HG03575 (cell line): Measurements from ENCODE around the gene TERT.
"Not testable (repeated sequence)": the region's sequence is repeated elsewhere in the genome, so short reads cannot be mapped to it uniquely, and the experiment has no call there.

Experiments
- ATAC-seq: cut with Tn5 transposase; IDR thresholded peaks from one replicate; pipeline ENCODE4 v1.9.1; 2021; ENCODE audit not compliant: unreplicated experiment, insufficient number of reproducible peaks, low FRiP score; ENCODE audit errors: extremely low read depth

The TERT gene

DNA sequence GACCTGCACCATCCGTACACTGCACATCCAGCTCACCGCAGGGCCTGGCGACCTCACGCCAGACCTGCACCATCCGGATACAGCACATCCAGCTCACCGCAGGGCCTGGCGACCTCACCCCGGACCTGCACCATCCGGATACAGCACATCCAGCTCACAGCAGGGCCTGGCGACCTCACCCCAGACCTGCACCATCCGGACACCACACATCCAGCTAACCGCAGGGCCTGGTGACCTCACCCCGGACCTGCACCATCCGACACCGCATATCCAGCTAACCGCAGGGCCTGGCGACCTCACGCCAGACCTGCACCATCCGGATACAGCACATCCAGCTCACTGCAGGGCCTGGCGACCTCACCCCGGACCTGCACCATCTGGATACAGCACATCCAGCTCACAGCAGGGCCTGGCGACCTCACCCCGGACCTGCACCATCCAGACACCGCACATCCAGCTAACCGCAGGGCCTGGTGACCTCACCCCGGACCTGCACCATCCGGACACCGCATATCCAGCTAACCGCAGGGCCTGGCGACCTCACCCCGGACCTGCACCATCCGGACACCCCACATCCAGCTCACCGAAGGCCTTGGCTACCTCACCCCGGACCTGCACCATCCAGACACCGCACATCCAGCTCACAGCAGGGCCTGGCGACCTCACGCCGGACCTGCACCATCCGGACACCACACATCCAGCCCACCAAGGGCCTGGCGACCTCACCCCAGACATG is 11.7 kb downstream of the TERT start:
- ATAC-seq = not testable (repeated sequence)

DNA sequence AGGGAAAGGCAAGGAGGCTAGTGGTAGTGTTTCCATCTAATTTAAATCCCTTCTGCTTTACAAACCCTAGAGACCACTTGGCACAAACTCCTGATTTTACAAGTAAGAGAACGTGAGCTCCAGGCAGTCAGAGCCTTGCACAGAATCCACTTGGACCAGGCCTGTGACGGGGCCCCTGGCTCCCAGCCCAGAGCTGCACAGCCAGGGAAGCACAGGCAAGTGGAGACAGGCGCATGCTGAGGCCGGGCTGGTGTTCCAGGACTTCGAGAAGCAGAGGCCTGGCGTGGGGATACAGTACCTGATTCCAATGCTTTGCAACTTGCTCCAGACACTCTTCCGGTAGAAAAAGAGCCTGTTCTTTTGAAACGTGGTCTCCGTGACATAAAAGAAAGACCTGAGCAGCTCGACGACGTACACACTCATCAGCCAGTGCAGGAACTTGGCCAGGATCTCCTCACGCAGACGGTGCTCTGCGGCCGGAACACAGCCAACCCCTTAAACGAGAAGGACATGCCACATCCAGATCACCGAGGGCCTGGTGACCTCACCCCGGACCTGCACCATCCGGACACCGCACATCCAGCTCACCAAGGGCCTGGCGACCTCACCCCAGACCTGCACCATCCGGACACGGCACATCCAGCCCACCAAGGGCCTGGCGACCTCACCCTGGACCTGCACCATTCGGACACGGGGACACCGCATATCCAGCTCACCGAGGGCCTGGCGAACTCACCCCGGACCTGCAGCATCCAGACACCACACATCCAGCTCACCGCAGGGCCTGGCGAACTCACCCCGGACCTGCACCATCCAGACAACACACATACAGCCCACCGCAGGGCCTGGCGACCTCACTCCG is 12.5 kb downstream of the TERT start:
- no peak for ATAC-seq

DNA sequence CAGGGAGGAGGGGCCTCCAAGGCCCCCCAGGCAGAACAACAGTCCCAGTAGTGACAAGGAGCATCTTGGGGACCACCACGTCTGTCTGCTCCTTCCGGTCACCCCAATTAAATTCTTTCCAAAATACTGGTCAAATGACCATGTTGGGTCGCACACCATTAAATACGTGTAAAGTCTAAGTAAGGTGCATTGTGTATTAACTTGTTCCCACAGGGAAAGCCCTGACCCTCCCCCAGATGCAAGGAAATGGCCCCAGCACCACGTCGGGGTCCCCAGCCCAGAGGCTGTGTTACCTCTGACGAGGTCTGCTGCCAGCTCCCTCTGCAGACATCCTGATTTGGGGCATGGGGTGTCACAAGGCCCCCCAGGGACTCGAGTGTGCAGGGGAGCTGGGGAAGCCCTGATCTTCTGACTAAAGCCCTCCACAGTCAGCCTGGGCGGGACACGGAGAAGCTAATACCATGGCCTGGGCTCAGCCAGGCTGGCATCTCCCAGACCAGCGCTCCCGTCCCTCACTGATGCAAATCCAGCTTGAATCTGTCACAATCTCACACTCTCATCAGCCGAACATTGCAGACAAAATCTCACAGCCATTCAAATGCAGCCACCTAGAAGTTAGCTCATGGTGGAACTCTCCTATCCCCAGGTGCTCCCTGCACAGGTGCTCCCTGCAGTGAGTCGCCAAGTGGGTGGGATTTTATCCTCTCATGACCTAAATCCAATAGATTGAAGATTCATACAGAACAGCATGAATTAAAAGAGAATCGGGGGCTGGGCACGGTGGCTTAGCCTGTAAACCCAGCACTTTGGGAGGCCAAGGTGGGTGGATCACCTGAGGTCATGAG is 13.6 kb downstream of the TERT start:
- ATAC-seq = no peak

DNA sequence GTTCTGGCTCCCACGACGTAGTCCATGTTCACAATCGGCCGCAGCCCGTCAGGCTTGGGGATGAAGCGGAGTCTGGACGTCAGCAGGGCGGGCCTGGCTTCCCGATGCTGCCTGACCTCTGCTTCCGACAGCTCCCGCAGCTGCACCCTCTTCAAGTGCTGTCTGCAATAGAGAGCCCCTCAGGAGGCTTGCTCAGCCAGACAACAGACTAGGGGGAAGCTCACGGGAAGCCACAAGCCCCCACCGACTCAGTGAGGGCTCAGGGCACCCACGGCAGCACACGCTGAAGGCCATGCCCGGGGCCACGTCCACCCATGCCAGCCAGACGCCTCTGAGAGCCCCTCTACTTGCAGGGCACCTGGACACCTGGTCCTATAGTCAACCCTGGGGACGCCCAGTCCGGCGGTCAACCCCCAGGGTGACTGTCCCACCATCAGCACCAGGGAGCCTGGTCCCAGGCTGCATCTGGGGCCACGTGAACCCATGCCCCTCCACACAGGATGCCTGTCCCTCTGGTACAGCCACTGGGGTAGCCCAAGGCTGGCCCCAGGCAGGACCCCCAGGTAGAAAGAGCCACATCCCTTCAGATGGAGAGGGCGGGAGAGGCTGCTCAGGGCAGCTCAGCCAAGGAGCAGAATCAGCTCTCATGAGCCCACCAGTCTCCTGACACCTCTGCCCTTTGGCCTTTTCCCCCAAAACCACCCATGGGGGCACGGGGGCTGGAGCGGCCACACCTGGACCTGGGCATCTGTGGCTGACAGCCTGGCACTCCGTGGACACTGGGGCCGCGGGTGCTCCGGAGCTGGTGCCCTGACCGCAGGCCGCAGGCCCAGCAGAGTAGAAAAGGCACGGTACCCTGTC is 14.5 kb downstream of the TERT start:
- no peak for ATAC-seq

DNA sequence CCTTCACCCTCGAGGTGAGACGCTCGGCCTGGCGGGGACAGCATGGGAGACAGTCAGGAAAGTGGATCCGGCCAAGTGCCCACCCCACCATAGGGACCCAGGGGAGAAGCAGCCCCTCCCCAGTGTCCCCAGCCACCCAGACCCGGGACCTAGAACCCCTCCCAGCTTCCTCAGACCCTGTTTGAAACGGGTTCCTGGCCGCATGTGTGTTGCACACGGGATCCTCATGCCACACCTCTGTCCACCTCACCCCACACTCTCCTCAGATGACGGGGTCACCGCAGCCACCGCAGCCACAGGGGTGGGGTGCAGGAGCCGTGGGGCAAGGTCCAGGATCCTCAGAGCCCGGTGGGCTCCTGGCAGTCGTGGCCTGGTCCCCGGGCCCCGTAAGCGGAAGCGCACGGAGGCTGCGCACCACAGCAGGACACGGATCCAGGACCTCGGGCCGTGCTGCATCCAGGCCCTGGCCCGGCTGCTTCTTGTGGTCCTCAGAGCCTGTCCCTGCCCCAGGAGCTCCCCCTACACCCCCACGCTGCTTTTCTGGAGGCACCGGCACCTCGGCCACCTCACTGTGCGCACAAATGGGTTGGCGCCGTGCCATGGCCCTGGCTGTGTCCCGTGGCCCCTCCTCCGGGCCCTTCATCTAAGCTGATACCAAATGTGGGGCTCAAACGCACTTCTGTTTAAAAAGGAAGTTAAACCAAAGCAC is 15.3 kb downstream of the TERT start:
- ATAC-seq = no peak

DNA sequence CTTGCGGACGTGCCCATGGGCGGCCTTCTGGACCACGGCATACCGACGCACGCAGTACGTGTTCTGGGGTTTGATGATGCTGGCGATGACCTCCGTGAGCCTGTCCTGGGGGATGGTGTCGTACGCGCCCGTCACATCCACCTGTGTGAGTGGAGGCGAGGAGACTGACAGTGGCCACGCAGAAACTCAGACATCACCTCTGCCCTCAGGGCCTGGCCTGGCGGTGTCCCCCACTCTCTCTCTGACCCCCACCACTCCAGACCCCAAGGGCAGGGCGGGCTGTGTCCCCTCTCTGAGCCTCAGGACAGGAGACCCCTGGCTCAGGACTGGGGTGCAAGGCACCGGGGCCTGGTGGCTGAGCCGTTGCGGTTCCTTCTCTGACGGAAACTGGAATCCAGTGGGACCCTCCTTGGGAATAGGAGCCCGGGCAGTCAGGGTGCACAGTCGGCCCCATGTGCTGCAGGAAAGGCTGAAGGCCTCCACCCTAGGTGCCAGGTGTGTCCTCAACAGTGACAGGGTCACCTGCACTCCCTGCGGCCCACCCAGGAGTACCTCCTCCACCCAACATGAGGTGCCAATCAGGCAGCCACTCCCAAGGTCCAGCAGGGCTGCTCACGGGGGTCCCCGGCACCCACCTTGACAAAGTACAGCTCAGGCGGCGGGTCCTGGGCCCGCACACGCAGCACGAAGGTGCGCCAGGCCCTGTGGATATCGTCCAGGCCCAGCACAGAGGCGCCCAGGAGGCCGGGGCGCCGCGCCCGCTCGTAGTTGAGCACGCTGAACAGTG is 16.0 kb downstream of the TERT start:
- no peak for ATAC-seq

DNA sequence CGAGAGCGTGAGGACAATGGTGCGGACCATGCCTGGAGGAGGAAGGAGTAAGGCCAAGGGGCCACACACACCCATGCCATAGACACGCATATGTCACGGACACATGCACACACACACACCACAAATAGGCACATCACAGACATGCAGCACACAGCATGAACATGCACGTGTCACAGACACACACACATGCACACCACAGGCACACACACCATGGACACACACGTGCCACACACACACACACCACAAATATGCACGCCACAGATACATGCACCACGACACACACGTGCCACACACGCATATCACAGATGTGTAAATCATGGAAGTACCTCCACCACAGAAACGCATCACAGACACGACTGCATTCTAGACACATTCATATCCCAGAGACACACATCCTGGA is 16.7 kb downstream of the TERT start:
- ATAC-seq = no peak

DNA sequence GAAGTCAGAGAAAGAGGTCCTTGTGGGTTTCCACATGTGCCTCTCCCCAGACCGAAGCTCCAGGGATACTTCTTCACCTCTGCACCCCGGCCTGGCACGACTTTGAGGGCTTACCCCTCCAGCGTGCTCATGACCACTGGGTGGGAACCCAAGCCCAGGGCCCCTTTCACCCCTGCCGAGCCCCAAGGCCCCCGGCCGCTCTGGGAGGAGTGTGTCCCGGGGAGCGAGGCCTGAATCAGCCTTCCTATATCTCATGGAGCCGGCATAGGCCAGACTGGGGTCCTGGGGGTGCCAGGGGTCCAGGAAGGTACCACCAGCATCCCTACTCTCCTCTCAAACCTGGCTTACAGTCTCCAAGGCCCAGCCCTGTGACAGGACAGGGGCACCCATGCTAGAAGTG is 17.1 kb downstream of the TERT start:
- ATAC-seq = no peak

DNA sequence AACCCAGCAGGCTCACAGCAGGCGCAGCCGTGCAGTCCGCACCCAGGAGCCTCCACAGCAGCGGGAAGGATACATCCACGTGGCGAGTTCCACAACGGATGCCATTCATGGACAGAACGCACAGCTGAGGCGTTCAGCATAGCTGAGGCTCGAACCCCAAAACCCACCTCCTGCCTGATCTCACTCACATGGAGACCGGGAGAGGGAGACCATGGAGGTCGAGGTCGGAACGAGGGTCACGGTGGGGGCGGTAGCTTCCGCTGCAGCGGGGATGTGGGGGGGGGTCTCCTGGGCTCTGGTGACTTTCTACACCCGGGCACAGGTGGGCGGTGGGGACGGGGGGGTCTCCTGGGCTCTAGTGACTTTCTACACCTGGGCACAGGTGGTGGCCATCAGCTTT is 17.5 kb downstream of the TERT start:
- no peak for ATAC-seq

DNA sequence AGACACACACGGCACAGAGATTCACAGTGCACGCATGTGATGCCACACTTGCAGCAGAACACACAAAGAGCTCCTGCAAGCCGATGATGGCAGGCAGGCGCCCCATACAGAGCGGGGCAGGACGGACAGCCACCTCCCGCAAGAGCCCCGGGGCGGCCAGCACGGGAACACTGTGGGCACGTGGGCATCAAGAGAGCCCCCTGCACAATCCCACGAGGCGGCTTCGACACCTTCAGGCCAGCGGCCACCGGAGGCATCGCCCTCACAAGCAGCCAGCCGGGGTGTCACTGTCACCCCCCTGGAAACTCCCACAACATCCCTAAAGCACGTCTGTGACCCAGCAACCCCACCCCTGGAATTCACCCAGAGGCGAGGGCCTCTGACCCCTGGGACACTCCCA is 17.9 kb downstream of the TERT start:
- no peak for ATAC-seq

DNA sequence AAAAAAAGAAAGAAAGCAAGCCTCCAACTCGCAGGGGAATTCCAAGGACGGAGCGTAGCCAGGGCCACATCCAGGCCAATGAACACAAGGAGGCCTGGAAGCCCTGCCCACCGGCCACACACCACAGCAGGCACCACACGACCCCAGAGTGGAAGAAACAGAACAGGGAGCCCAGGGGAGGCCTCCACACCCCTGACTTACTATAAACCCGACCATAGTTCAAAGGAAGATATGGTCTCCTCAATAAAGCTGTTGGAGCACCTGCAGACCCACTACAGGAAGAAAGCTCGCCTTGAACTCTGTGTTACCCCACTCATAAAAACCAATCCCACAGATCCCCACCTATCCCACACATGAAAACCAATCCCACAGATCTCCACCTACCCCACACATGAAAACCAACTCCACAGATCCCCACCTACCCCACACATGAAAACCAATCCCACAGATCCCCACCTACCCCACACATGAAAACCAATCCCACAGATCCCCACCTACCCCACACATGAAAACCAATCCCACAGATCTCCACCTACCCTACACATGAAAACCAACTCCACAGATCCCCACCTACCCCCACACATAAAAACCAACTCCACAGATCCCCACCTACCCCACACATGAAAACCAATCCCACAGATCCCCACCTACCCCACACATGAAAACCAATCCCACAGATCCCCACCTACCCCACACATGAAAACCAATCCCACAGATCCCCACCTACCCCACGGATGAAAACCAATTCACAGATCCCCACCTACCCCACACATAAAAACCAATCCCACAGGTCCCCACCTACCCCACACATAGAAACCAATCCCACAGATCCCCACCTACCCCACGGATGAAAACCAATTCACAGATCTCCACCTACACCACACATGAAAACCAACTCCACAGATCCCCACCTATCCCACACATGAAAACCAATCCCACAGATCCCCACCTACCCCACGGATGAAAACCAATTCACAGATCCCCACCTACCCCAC is 19.2 kb downstream of the TERT start:
- not testable (repeated sequence) for ATAC-seq

DNA sequence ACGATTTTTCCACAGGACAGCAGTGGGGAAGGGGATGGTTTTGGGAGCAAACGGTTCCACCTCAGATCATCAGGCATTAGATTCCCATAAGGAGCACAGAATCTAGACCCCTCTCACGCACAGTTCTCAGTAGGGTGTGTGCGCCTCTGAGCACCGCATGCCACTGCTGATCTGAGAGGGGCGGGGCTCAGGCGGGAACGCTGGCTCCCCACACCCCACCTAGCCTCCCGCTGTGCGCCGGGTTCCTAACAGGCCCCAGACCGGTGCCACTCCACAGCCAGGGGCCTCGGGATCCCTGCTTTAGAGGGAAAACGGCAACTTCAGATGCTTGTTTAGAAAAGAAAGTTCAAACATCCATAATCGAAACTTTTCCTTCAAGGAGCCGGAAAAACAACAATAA is 20.4 kb downstream of the TERT start:
- ATAC-seq = no peak

DNA sequence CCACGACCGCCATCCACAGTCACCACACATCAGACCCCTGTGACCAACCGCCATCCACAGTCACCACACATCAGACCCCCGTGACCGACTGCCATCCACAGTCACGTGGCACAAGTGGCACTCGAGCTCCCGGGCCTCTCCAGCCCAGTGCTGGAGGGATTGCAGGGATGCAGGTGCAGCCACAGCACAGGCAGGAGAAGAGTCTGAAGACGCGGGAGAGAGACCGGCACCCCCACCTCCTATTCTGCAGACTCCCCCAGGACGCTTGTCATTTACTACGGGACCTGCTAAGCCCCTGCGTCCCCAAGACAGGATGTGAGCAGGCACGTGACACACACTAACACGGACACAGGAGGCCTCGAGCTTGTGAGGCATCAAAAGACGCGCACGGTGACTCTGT is 21.1 kb downstream of the TERT start:
- ATAC-seq = no peak

DNA sequence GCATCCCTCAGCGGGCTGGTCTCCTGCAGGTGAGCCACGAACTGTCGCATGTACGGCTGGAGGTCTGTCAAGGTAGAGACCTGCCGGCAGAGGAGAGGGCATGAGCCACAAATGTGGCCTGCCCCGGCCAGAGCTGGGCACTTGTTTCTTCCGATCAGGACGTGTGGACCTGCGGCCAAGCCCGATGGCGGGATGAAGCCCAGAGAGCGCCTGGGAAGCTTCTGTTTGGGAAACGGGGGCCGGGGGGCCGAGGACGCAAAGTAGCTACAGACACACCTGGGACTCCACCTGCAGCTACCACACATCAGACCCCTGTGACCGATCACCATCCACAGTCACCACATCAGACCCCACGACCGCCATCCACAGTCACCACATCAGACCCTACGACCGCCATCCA is 22.7 kb downstream of the TERT start:
- ATAC-seq = no peak

DNA sequence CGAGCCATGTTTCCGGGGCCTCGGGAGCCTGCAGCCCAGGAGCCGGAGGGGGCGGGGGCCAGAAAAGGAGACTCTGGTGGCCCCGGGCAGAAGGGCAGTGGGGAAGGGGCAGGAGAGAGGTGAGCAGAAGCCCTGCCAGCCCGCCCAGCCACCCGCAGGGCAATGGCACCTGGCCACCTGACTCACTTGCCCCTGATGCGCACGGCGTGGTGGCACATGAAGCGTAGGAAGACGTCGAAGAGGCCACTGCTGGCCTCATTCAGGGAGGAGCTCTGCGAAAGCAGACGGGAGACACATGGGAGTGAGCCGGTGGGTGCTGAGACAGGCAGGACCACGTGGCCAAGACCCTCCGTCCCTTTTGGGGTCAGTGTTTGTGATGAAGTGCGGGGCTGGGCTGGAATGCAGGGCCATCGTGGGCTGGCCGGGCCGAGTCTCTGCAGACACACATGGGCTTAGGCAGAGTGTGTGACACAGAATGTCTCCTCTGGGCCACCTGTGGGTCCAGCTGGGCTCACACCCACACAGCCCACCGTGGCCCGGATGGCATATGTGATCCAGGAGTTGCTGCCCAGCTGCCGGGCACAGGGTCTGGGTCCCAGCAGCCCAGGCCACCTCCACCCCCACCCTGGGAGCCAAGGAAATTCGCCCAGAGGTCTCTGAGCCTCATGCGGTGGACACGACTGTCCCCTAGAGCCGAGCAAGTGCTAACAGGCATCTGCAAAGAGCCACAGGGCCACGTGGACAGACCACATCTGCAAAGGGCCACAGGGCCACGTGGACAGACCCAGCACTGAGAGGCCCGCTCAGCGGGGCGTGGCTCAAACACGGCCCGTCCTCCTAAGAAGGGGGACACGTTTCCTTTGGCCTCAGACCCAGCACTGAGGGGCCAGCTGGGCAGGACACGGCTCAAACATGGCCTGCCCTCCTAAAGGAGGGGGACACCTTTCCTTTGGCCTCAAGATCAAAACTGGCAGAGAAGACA is 23.6 kb downstream of the TERT start:
- ATAC-seq = no peak
